Germinal center (tissue), 1 donor: ENCODE data around the gene SORT1.
"Not testable (repeated sequence)": the region's sequence is repeated elsewhere in the genome, so short reads cannot be mapped to it uniquely, and the experiment has no call there.

ENCODE experiments used
- DNase-seq: peaks from one replicate; pipeline ENCODE4 v3.0.0; 2012; ENCODE audit warnings: mixed read lengths, low spot score

SORT1 gene

DNA sequence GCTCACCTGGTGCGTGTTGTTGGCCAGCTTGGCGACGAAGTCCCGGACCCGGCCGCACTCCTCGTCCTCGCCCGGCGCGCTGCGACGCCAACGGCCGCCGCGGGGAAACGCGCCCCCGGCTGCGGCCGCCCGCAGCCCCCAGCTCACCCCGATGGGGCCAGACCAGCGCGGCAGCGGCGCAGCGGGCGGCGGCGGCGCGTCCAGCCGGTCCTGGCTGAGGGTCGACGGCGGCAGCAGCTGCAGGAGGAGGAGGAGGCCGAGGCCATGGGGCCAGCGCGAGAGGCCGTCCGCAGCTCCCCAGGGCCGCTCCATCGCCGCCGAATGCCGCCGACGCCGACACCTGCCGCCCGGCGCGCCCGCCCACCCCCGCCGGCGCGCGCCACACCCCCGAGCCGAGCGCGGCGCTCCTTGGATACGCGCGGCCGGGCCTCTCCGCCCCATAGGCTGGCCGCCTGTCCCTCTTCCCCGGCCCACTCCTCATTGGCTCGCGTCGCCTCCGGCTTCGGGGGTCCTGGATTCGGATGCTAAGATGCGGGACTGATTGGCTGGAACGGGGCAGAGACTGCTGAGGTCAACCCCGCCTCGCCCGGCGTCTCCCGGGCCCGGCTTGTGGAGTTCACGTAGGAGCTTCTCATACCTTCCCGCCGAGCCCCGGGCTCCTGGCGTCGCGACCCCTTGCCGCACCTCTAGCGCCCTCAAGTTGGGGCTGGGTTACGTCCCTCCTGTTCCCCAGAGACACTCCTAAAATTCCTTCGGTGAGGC is at the start of gene SORT1:
TSS of gene SORT1 (minus strand) at position 338 of the 762 bp plus-strand sequence. CDS start at position 312, 26 bp downstream.
- DNase-seq: peak; percentile 70

DNA sequence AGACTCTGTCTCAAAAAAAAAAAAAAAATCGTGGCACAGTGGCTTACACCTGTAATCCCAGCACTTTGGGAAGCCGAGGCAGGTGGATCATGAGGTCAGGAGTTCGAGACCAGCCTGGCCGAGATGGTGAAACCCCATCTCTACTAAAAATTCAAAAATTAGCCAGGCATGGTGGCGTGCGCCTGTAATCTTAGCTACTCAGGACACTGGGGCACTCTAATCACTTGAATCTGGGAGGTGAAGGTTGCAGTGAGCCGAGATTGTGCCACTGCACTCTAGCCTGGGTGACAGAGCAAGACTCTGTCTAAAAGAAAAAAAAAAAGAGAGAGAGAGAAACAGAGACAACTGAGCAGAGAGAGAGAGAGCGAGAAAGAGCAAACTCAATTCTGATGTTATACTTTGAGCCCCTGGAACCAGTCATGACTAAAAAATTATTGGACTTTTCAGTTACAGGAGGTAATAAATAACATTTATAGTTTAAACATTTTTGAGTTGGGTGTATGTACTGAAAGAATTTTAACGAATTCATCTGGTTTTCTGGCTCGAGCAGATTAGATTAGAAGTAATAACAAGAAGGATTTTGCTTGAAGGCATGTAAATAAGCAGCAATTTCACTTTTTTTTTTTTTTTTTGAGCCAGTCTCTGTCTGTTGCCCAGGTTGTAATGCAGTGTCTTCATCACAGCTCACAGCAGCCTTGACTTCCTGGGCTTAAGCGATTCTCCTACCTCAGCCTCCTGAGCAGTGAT is 48.4 kb upstream of the SORT1 start:
- not testable (repeated sequence) for DNase-seq

DNA sequence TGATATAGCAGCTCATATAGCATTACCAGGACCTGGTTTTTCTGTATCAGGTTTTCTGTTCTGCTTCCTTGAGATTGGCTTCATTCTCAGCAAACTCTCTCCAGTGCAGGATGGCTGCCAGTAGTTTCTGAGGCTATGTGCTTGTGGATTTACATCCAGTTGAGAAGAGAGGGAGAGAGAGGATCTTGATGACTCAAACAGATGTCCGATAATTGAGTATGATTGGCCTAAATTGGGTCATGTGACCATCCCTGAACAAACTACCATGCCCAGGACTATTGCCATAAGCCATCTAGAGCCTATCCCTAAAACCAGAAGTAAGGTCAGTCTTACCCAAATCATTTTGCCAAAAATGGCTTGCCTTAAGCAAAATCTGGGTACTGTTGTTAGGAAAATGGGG is 46.6 kb upstream of the SORT1 start:
- DNase-seq: no peak

DNA sequence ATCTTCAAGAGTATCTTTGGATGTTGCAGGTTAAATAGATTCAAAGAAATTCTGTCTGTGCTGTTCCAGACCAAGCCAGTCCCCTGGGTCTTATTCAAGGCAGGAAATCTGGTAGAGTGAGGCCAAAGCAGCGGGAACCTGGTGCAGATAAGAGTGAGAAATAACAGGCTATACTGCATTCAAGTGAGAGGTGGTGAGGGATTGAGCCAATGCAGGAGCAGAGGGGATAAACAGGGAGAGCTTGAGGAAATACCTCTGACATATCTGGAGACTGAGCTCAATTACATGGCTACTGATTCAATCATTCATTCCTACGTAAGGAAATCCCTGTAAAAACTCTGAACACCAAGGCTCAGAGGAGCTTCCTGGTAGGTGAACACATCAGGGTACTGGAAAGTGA is 45.8 kb upstream of the SORT1 start:
- DNase-seq: no peak

DNA sequence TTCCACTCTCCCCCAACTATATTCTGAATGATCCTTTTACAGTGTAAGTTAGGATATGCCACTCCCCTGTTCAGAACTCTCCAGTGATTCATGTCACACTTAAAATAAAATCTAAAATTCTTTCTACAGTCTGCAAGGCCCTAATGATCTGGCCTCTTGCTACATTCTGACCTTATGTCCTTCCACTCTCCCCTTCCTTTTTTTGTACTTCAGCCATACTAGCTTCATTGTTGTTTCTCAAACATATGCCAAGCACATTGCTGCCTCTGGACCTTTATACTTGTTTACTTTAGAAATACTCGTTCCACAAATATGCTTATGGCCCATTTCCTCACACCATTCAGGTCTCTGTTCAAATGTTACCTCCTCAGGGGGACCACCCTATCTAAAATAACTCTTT is 43.4 kb upstream of the SORT1 start:
- no peak for DNase-seq

DNA sequence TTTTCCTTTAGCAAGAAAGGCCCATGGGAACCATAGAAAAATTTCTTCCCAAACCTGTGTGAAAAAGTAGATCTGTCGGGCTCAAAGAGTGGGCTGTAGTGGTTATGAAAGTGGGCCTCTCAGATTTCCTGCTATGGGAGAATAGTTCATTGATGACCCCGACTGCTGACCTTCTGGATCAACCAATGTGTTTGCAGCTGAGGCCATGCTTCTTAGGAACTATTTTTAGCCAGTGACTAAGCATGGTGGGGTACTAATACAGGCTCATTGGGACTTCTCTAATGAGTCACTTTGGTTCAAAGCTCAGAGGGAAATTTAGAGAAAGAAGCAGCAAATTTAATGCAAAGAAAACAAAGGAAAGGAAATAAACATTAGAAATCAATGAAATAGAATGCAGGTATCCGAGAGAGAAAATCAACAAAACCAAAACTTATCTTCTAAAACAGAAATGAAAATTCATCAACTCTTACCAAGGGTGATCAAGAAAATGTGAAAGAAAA is 41.1 kb upstream of the SORT1 start:
- DNase-seq: no peak

DNA sequence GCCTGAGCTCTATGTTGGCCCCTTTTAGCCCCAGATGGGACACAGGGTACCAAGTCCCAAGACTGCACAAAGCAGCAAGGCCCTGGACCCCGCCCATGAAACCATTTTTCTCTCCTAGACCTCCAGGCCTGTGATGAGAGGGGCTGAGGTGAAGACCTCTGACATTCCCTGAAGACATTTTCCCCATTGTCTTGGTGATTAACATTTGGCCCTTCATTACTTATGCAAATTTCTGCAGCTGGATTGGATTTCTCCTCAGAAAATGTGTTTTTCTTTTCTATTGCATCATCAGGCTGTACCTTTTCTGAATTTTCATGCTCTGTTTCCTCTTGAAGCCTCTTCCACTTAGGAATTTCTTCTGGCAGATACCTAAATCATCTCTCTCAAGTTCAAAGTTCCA is 36.8 kb upstream of the SORT1 start:
- DNase-seq: no peak

DNA sequence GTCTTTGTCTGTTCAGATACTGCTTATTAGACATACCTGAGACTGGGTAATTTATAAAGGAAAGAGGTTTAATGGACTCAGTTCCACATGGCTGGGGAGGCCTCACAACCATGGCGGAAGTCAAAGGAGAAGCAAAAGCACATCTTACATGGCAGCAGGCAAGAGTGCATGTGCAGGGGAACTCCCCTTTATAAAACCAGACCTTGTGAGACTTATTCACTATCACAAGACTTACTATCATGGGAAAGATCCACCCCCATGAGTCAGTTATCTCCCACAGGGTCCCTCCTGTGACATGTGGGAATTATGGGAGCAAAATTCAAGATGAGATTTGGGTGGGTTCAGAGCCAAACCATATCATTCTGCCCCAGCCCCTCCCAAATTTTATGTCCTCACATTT is 35.6 kb upstream of the SORT1 start:
- DNase-seq: no peak

DNA sequence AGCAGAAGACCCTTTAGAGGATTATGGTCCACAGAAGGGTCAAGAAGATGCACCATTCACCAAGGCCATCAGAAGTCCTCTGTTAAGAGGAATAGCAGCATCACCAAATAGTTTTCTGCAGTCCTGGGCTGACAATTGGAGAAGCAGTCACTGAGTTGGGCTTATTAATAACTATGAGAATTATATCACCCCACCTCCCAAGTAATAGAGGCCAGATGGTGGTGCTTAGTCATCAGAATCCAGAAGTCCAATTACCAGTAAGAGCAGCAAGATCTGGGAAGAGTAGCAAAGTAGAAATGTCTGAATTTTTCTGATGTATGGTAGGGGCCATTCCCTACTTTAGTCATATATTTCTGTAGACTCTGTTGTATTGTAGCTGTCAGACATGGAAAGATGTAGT is 34.6 kb upstream of the SORT1 start:
- no peak for DNase-seq

DNA sequence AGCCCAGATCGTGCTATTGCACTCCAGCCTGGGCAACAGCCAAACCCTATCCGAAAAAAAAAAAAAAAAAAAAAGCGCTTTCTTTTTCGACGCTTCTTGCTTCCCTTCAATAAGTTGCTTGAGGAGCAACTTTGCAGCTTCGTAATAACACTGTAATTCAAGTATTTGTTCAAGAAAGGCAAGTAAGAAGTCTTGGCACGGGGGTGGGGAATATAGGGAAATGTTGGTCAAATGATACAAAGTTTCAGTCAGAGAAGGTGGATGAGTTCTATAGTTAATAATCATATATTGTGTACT is 29.4 kb upstream of the SORT1 start:
- no peak for DNase-seq

DNA sequence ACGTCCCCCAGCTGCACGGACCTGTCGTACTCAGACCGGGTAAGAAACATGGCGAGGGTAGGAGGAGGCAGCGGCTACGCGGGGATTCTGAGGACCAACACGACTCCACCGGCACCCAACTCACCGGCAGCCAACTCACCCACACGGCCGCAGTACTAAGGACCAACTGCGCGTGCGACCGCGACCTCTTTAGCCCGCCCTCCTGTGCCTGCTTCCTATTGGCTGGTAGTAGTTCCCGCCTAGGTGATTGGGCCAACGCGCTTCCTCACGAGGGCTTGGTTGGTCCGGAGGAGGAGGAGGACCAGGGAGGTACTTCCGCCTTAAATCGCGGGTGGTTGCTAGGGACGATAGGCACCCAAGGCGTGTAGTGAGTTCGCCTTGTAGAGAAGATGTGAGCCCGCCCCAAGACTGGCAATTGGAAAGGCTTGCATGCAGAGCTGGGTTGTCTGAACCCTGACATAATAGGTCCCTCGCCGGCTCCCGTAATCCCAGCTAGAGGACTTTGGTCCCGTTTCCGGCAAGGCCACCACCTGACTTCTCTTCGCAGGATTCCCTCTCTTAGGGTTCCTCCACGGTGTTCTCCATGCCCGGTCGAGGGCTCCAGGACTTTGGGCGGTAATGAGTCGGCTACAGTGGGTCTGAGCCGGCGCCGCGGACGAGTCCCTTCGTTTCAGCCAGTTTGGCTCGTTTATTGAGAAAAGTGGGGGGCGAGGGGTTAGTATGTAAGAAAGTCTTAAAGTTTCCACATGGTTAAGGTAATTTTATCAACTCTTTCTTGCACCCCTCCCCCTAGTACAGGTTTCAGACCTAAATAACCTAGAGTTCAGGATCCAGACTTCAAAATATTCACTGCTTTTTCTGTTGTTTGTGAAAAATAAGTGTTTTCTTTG is 28.8 kb upstream of the SORT1 start, which contains the start of gene PSMA5:
TSS of gene PSMA5 (minus strand) at position 168 of the 890 bp plus-strand sequence. CDS start at position 50, 118 bp downstream.
- DNase-seq: peak; percentile 97

DNA sequence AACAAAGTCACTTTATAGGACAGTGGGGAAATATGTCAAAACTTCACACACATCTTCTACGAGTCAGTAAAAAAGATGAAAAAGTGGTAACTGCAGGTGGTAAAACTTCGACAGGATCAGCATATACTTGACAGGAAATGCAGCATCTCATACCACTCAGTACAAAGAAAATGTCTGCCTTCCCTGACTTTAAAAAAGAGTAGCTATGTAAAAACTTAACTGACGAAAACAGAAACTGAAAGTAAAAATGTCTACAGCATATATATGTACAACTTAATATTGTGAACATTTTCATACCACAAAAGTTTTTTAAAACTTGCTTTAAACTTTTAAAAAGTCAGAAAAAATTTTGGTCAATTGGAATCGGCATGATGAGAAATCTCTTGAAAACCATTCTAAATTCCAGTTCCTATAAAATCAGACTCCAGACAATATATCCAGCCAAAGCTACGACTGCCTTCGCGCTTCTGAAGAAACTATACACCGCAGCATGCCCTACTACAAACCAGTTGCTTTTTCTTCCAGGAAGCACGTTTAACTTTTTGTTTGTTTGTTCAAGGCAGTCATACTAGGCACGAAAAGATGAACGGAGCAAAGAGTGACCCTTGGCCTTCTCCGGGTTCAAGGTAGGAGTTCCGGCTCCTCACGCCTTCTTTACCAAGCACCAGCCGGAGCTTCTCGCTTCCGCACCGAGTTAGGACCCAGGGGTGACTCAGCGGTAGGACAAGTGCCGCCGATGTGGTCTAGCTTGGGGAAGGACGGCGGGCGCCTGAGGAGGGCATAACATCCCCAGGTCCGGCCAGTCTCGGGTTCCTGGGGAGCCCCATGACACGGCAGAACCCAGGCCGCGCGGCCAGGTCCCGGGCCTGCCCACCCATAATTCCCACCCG is 27.9 kb upstream of the SORT1 start:
- peak; percentile 47 for DNase-seq

DNA sequence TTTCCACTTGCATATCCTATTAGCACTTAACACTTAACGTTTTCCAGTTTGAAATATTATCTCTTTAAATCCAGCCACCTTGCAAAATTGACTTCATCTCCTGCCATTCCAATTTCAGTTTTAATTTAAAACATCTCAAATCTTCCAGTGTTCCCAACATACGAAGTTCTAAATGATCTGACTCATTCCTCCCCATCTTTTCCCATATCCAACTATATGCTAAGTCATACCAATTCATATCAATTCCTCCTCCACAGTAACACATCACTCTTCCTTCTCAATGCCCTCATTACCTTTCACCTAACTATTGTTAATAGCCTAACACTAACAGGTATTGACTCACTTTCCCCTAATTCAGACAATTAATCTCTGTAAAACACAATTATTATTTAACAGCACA is 25.8 kb upstream of the SORT1 start:
- DNase-seq: no peak

DNA sequence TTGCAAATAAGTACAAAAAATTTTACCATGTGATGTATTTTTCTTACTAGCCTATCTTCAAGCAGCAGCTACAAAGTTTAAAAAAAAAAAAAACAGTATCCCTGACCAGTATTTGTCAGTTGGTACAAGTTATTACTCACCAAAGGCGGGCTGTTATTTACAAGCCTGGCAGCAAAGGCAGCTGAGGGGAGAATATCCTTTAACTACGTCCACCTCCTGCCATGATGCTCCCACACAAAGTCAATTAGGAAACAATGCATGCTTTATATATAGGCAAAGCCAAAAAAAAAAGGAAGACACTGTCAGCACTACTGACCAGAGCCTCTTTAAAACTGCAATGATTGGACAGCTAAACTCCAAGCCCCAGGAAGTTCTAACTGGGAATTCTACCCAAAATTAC is 14.8 kb upstream of the SORT1 start:
- DNase-seq: no peak

DNA sequence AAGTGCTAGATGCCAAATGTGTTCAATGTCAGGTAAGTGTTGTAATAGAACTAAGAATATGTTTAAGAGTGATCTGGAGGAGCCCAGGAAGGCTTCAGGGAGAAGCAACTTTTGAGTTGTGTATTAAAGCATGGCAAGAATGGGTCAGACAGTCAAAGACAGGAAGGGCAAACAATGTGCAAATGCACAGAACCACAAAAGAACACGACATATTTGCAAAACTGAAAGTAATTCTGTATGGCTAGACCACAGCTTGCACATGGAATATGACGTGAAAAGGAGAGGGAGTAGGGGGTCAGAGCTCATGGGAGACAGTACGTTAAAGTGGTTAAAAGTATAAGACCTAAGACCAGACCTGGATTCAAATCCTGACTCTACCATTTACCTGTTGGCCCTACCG is 7.1 kb upstream of the SORT1 start:
- DNase-seq: no peak

DNA sequence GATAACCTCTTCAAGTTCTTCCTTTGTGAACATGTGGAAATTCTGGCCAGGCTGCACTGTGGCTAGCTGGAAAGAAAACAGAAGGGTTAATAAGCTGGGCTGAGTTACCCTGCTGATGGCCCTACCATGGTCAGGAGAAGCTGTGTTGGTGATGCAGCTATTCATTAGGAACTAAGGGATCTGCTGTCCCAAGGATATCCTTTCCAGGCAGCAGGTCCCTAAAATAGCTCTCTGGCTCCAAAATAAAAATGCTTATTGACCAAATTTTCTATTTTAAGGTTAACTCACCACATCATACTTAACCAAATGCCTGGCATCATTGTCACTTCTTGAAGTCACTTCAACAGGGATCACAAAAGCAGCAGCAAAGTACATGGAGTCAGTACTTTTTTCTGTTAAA is 4.3 kb upstream of the SORT1 start:
- DNase-seq: no peak

DNA sequence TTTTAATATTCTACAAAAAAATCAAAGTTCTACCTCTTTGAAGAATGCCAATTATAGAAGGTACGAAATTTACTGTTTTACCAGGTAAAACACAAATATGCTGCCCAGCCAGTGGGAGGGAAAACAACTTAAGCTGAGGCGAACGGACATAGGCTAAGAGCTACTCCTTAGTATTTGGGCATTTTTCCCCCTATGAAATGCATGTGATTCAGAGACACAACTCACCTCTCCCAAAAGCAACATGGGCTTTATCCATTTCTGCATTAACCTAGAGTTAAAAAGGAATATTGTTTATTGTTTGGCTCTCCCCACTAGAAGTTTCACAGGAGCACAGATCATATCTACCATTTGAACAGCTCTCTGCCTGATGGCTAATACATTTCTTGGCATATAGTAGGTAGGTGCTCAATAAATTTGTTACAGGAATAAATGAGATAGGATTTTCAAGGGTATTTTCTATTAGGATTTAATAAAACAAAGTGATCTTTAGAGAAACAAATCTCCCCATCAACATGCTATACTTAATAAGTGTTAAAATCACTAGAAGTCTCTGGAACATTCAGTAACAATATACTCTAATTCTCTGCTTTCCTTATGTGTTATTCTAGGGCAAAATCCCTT is 2.4 kb upstream of the SORT1 start:
- no peak for DNase-seq

DNA sequence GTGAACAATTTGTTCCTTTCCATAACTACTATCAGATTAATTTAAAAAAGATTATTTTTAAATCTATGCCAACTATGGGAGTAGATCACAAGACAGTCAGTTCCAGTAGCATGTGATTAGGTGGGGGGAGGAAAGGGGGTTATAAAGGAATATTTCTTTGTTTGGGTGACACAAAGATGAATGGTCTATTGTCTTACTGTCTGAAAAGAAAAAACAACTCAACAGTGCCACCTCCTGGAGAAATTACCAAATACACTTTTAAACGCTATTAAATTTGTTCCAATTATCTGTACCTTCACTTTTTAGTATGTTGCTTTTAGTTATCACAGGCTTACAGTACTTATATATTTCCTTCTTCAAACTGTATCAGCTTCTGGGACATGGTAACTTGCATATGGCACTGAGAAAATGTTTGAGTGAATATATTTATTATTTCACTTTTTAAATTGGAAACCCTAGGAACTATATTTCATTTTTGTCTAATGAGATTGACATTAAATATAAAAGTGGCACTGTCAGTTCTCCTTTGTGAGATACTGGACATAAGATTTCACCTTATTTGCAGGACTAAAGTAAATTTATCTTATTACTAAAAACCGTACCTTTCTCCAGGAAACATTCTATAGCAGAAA is 1.7 kb upstream of the SORT1 start:
- peak; percentile 50 for DNase-seq

DNA sequence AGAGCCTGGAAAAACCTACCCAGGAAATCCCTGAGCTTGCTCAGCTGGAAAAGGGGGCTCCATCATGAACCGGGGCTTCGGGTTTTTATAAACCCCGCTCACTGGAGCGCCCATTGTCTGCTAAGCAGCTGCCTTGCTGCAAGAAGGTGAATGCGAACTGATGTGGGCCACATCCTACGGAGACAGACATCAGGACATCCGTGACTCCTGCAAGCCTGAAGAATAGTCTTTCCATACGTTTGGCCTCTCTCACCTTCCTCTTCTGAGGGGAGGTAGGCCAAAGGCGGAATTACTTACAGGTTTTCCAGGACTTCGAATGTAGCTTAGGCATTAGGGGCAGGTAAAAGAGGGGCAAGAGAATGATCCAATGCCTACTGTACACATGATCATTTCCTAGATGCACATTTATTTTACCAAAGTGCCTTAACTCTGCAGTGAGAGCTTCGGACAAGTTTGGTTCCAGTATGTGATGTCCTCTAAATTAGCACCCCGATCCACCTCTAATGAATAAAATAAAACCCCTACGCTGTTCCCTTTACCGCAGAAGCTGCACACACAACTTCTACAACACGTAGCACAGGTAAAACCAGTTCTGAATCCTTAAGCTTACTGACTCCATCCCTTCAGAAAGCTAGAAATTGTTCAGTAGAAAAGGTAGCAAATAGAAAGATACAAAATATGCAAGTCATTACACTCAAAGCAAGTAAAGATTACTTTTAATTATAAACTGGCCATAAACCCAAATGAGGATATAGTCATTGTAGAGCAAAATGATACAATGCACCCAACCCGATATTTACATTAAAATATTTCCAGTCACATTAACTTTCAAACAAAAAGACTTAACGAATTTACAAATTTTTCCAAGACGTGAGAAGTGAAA is 866 bp upstream of the SORT1 start:
- no peak for DNase-seq
